HepG2 (cell line): Measurements from ENCODE around the gene ENPP1. TPM values are rescaled to one million over a fixed set of nuclear protein-coding genes. Genes with fewer than 3 reads are reported as not detected.

Experiments used
- AKNA ChIP-seq: sonication (generic); formaldehyde crosslinking; IDR thresholded peaks from 2 replicates; pipeline ENCODE4 v1.4.0; 2020; ENCODE audit warnings: missing genetic modification reagents, borderline replicate concordance
- ATF5 ChIP-seq: sonication (generic); formaldehyde crosslinking; IDR thresholded peaks from 2 replicates; pipeline ENCODE4 v1.4.0; 2020; ENCODE audit warnings: mild to moderate bottlenecking, low read depth, missing genetic modification reagents
- CHD4 ChIP-seq: fragments of 200-600 bp; sonication (generic); IDR thresholded peaks from 2 replicates; pipeline ENCODE4 v1.7.0; 2017; ENCODE audit warnings: mild to moderate bottlenecking, low read length, borderline replicate concordance
- CREB3 ChIP-seq: sonication (generic); formaldehyde crosslinking; IDR thresholded peaks from 2 replicates; pipeline ENCODE4 v1.5.0; 2020; ENCODE audit warnings: missing genetic modification reagents
- GATAD1 ChIP-seq: IDR thresholded peaks from 2 replicates; pipeline ENCODE4 v1.6.1; 2016; ENCODE audit warnings: missing genetic modification reagents, missing compliant biosample characterization
- PBX3 ChIP-seq: sonication (generic); formaldehyde crosslinking; IDR thresholded peaks from 2 replicates; pipeline ENCODE4 v1.8.1; 2023; ENCODE audit warnings: missing genetic modification reagents, inconsistent platforms, borderline replicate concordance
- STAT6 ChIP-seq: sonication (generic); formaldehyde crosslinking; IDR thresholded peaks from 2 replicates; pipeline ENCODE4 v1.4.0; 2020; ENCODE audit warnings: missing genetic modification reagents, mild to moderate bottlenecking, borderline replicate concordance
- YEATS2 ChIP-seq: sonication (generic); formaldehyde crosslinking; IDR thresholded peaks from 2 replicates; pipeline ENCODE4 v1.4.0; 2020; ENCODE audit warnings: missing genetic modification reagents, borderline replicate concordance
- ZBTB25 ChIP-seq: IDR thresholded peaks from 2 replicates; pipeline ENCODE4 v1.6.1; 2018; ENCODE audit warnings: missing genetic modification reagents
- ZFP37 ChIP-seq: sonication (generic); formaldehyde crosslinking; IDR thresholded peaks from 2 replicates; pipeline ENCODE4 v1.4.0; 2020; ENCODE audit warnings: missing genetic modification reagents, borderline replicate concordance
- ZFP62 ChIP-seq: sonication (generic); formaldehyde crosslinking; IDR thresholded peaks from 2 replicates; pipeline ENCODE4 v1.4.0; 2020; ENCODE audit warnings: missing genetic modification reagents
- ZNF101 ChIP-seq: sonication (generic); formaldehyde crosslinking; IDR thresholded peaks from 2 replicates; pipeline ENCODE4 v1.4.0; 2020; ENCODE audit warnings: mild to moderate bottlenecking, low read depth, missing genetic modification reagents, borderline replicate concordance
- ZNF230 ChIP-seq: sonication (generic); formaldehyde crosslinking; IDR thresholded peaks from 2 replicates; pipeline ENCODE4 v1.4.0; 2020; ENCODE audit warnings: mild to moderate bottlenecking, missing genetic modification reagents
- polyA plus RNA-seq, 8 experiments: library from polyadenylated mRNA; depleted of rRNA in 3 of 8; stranded (reverse) in 7 of 8; unstranded in 1 of 8; fragments of >200 nt; fragmentation: Illumina TruSeq in 4 of 8; extraction: Trizol in 4 of 8; gene quantifications; 2 replicates each; pipeline versions ENCODE4 v1.2.1 to v1.2.3, GENCODE V29; 2011 to 2016; ENCODE audit warnings: low read depth in 4 of 8, missing spikeins in 1 of 8, mixed read lengths in 1 of 8; ENCODE audit not compliant: insufficient read depth in 1 of 8
- total RNA-seq, 5 experiments: library from RNA; depleted of rRNA; stranded (reverse); fragments of >200 nt; fragmentation: Illumina TruSeq; extraction: Trizol; gene quantifications; 2 replicates each; pipeline ENCODE4 v1.2.3, GENCODE V29; 2016; ENCODE audit warnings: low read depth in 1 of 5

ENPP1 gene
- total and polyA plus RNA-seq, 2 of the 13 experiments (the other 11 are each of a cell fraction or from before 2014, with no cell fraction given) = 56.5 to 160 TPM

- TF ChIP-seq CREB3 (CRISPR knock-in tag) (no peak), ATF5 (no peak), GATAD1 (no peak), ZNF101 (CRISPR knock-in tag) (no peak), PBX3 (CRISPR knock-in tag) (no peak), ZBTB25 (CRISPR knock-in tag) (peak; percentile 53; the same call in 1 of the 2 replicates), CHD4 (no peak), STAT6 (CRISPR knock-in tag) (no peak), ZFP62 (CRISPR knock-in tag) (no peak), ZNF230 (no peak), AKNA (CRISPR knock-in tag) (no peak), YEATS2 (CRISPR knock-in tag) (0 out of 2 replicates have a peak, but pooled peaks have one; percentile 46), ZFP37 (CRISPR knock-in tag) (no peak)
These were observed 107.3 kb downstream of the ENPP1 start (continued) for GRCh38 chr6:131914967-131915751.
